HUES64 (cell line): ENCODE measurements around the gene SON.
"Not testable (repeated sequence)": the region's sequence is repeated elsewhere in the genome, so short reads cannot be mapped to it uniquely, and the experiment has no call there.

Source experiments
- H3K27ac ChIP-seq: 2 replicates; pipeline ENCODE4 v1.7.0; 2013; ENCODE audit warnings: low read depth, low read length, inconsistent platforms
- H3K27me3 ChIP-seq: 2 replicates; pipeline ENCODE4 v1.6.1; 2013; ENCODE audit warnings: mild to moderate bottlenecking, low read length; ENCODE audit not compliant: insufficient read depth
- H3K36me3 ChIP-seq: 2 replicates; pipeline ENCODE4 v1.6.1; 2013; ENCODE audit warnings: mild to moderate bottlenecking, low read length; ENCODE audit not compliant: insufficient read depth
- H3K4me1 ChIP-seq: 2 replicates; pipeline ENCODE4 v1.6.1; 2013; ENCODE audit warnings: mild to moderate bottlenecking, low read length, moderate library complexity; ENCODE audit not compliant: insufficient read depth
- H3K4me3 ChIP-seq: 2 replicates; pipeline ENCODE4 v1.5.1; 2013; ENCODE audit warnings: mild to moderate bottlenecking, low read length, moderate library complexity
- H3K9ac ChIP-seq: 2 replicates; pipeline ENCODE4 v1.6.1; 2013; ENCODE audit warnings: mild to moderate bottlenecking, low read depth, low read length
- H3K9me3 ChIP-seq: 2 replicates; pipeline ENCODE4 v1.6.1; 2013; ENCODE audit warnings: low read depth, low read length; ENCODE audit not compliant: insufficient read depth
- WGBS: fragments of 150-250, 120-280 bp; methylation state at CpG from one replicate; pipeline ENCODE4 v1.1.7; 2013; ENCODE audit warnings: missing lambda C conversion rate; 5-methylcytosine and 5-hydroxymethylcytosine counted together

SON gene

DNA sequence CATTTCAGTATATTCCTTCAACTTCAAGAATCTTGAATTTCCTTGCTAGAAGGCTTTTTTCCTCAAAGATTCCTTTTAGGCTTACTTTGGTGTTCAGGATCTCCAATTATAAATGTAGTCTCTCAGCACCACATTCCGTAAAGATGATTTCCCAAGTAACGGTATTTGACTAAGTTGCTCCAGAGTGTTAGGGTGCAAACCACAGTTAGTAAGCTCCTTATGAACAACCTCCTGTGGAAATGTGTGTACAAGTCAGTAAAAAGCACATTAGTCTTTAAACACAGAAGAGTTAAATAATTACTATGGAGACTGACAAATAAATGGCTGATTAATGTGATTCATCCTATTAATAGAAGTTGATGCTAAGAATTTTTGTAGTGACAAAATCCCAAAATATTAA is 35.4 kb downstream of the SON start:
- no peak overlapping the region for H3K27ac ChIP-seq
- no peak overlapping the region for H3K9ac ChIP-seq
- no peaks in the 10 kb centered on the region for H3K9me3 ChIP-seq
- no peaks in the 10 kb centered on the region for H3K27me3 ChIP-seq
- WGBS: 94% methylated on average over 2 of the region's 2 CpGs
- no peak overlapping the region for H3K4me3 ChIP-seq
- H3K4me1 ChIP-seq: no peaks in the 10 kb centered on the region
- peaks cover 92% of the 10 kb centered on the region for H3K36me3 ChIP-seq

DNA sequence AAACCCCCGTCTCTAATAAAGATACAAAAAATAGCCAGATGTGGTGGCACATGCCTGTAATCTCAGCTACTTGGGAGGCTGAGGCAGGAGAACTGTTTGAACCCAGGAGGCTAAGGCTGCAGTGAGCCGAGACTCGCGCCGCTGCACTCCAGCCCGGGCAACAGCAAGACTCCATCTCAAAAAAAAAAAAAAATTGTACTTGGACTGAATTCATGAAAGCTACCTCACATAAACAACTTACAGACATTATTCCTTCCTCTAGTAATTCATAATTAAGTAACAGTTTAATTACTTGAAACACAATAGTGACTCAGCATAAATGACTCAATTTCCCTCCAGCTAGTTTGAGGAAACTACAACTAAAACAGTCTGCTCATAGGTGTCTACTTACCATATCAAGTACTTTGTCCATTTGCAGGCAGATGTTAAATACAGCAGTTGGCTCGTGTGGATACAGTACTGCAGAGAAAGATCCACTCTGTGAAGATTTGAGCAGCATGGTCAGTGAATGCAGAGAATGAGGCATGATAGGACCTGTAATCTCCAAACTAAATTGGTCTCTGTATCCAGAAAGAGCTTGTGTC is 36.2 kb downstream of the SON start:
- 94% methylated on average over 7 of the region's 7 CpGs for WGBS
- no peak overlapping the region for H3K9ac ChIP-seq
- H3K4me1 ChIP-seq: no peaks in the 10 kb centered on the region
- peak overlapping the region; percentile 50; the same call in 1 of the 2 replicates for H3K27ac ChIP-seq
- no peaks in the 10 kb centered on the region for H3K9me3 ChIP-seq
- no peaks in the 10 kb centered on the region for H3K27me3 ChIP-seq
- peaks cover 90% of the 10 kb centered on the region for H3K36me3 ChIP-seq
- no peak overlapping the region for H3K4me3 ChIP-seq

DNA sequence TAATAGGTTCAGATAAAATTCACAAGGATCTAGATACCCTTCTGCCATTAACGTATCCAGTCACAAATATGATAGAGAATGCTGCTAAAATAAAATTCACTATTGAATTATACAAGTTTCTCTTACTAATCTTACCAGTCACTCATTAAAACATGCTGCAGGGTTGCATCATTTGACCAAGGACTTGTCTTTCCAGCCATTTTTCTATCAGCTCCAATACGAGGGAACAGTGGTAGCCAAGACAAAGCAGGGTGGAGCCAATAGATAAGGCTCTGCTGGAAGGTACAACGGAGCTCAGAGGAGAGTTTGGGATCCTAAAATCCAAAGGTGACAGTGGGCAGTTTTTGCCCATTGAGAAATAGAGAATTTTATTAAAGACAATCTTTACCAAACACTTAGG is 41.6 kb downstream of the SON start:
- Histone ChIP-seq H3K27ac (no peak overlapping the region), H3K9me3 (no peaks in the 10 kb centered on the region), H3K4me1 (peaks cover 12% of the 10 kb centered on the region), H3K27me3 (no peaks in the 10 kb centered on the region), H3K9ac (no peak overlapping the region), H3K4me3 (no peak overlapping the region), H3K36me3 (peaks cover 61% of the 10 kb centered on the region)
- 98% methylated on average over 3 of the region's 3 CpGs for WGBS

DNA sequence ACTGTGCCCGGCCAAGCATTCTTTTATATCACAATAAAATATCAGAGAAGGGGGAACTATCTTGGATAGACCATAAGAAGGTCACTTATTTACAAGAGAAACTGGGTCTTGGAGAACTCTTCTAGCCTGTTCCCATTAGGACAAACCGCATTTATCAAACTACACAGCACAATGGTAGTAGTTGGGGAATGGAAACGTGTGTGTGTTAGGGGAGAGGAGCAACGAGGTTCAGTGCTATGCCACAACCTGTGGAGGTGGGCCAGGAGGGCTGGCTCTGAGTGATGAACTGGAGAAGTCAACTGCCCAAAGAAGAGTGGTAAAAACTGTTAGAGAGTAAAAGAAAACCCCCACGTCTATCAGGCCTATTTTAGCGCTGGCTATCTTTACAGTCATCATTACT is 44.1 kb downstream of the SON start:
- Histone ChIP-seq H3K9ac (no peak overlapping the region; the same call in 1 of the 2 replicates), H3K36me3 (peaks cover 41% of the 10 kb centered on the region), H3K4me1 (peaks cover 15% of the 10 kb centered on the region), H3K27ac (no peak overlapping the region), H3K9me3 (no peaks in the 10 kb centered on the region), H3K4me3 (peak overlapping the region; percentile 88), H3K27me3 (no peaks in the 10 kb centered on the region)
- 85% methylated on average over 4 of the region's 6 CpGs for WGBS

DNA sequence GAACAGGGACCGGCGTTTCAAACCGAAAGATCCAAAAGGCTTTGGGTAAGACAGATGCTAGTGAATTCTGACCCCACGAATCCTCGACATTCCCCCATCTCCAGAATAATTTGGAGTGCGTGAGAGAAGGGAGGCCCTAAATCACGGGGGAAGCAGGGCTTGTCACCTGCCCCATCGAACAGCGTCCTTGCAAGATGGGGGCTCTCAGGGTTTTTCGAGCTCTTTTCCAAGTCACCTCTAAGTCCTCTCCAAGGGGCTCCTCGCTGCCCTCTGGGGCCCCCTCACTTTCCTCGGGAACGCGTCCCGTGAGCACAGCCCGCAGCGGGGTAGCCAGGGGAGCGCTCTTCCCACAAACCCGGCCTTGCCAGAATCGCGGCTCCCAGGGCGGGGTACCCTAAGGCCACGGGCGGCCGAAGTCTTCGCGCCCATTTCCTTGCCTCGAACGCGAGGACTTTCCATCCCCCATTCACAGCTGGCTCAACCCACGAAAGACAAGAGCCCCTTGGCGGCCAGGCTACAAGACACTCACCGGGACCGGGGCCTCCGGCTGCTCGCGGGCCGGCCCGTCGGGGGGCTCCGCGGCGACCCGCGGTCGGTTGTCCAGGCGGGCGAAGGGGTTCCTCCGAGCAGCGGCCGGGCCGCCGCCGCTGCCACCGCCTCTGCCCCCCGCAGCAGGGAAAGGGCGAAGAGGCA is 45.1 kb downstream of the SON start:
- peak overlapping the region; percentile 88 for H3K4me3 ChIP-seq
- 2% methylated on average over 57 of the region's 57 CpGs for WGBS
- H3K9me3 ChIP-seq: no peaks in the 10 kb centered on the region
- H3K9ac ChIP-seq: peak overlapping the region; percentile 93
- H3K36me3 ChIP-seq: peaks cover 32% of the 10 kb centered on the region
- H3K27ac ChIP-seq: peak overlapping the region; percentile 82
- peaks cover 15% of the 10 kb centered on the region for H3K4me1 ChIP-seq
- no peaks in the 10 kb centered on the region for H3K27me3 ChIP-seq

GRCh38 chr21:33588485-33589335 is 45.9 kb downstream of the SON start, which contains the start of gene DONSON:
TSS of gene DONSON (minus strand) at chr21:33588684. CDS start at chr21:33588641, 43 bp downstream.
- no peaks in the 10 kb centered on the region for H3K27me3 ChIP-seq
- H3K36me3 ChIP-seq: peaks cover 25% of the 10 kb centered on the region
- 1% methylated on average over 78 of the region's 78 CpGs for WGBS
- peak within 1 kb of the TSS; percentile 88 for H3K4me3 ChIP-seq
- H3K9ac ChIP-seq: peak within 1 kb of the TSS; percentile 93
- peak within 1 kb of the TSS; percentile 82 for H3K27ac ChIP-seq
- H3K4me1 ChIP-seq: peaks cover 15% of the 10 kb centered on the region
- H3K9me3 ChIP-seq: no peaks in the 10 kb centered on the region

- Histone ChIP-seq H3K9ac (no peak overlapping the region), H3K4me1 (no peaks in the 10 kb centered on the region), H3K9me3 (no peaks in the 10 kb centered on the region), H3K27ac (no peak overlapping the region), H3K4me3 (no peak overlapping the region), H3K36me3 (peaks cover 63% of the 10 kb centered on the region), H3K27me3 (no peaks in the 10 kb centered on the region)
- 100% methylated on average over 1 of the region's 1 CpG for WGBS
These were observed 55.2 kb downstream of the SON start for GRCh38 chr21:33598051-33598450.

- 79% methylated on average over 1 of the region's 1 CpG for WGBS
- H3K36me3 ChIP-seq: peaks cover 38% of the 10 kb centered on the region
- H3K4me3 ChIP-seq: no peak overlapping the region
- H3K9me3 ChIP-seq: no peaks in the 10 kb centered on the region
- no peaks in the 10 kb centered on the region for H3K27me3 ChIP-seq
- no peak overlapping the region for H3K27ac ChIP-seq
- H3K9ac ChIP-seq: no peak overlapping the region
- H3K4me1 ChIP-seq: no peaks in the 10 kb centered on the region
These were observed 65.7 kb downstream of the SON start for GRCh38 chr21:33608559-33608958.

- Histone ChIP-seq H3K4me1 (no peaks in the 10 kb centered on the region), H3K4me3 (no peak overlapping the region), H3K27ac (no peak overlapping the region), H3K9me3 (no peaks in the 10 kb centered on the region), H3K36me3 (peaks cover 36% of the 10 kb centered on the region), H3K9ac (no peak overlapping the region), H3K27me3 (no peaks in the 10 kb centered on the region)
- 94% methylated on average over 4 of the region's 7 CpGs for WGBS
These were observed 68.3 kb downstream of the SON start for GRCh38 chr21:33611006-33611744.

DNA sequence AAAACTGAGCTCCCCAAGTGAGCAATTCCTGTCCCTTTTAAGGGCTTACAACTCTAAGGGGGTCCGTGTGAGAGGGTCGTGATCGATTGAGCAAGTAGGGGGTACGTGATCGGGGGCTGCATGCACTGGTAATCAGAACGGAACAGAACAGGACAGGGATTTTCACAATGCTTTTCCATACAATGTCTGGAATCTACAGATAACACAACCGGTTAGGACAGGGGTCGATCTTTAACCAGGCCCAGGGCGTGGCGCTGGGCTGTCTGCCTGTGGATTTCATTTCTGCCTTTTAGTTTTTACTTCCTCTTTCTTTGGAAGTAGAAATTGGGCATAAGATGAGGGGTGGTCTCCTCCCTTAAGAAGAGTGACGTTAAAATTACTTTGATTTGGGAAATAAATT is 74.7 kb downstream of the SON start:
- not testable (repeated sequence) for H3K27me3 ChIP-seq, H3K27ac ChIP-seq, H3K9ac ChIP-seq, H3K4me3 ChIP-seq, H3K9me3 ChIP-seq
- WGBS: 96% methylated on average over 11 of the region's 11 CpGs
- peaks cover 16% of the 10 kb centered on the region for H3K4me1 ChIP-seq
- H3K36me3 ChIP-seq: peaks cover 35% of the 10 kb centered on the region
